ENCODE results near the gene MYADML2.

MYADML2 gene

GRCh38 chr17:81977211-81977808 lies 30.3 kb upstream of the MYADML2 start, which contains the start of gene ASPSCR1:
TSS of gene ASPSCR1 (plus strand) at chr17:81977629. CDS start at chr17:81977647, 18 bp downstream.
- FAIRE-seq, result no peak

GRCh38 chr17:81976332-81977210 lies 29.5 kb upstream of the MYADML2 start:
- no peak for FAIRE-seq

- no peak for FAIRE-seq
Observed at GRCh38 chr17:81973432-81973831, 26.4 kb upstream of the MYADML2 start.

- no peak for FAIRE-seq
Observed at GRCh38 chr17:81968850-81969812, 22.1 kb upstream of the MYADML2 start.

- FAIRE-seq, result no peak
Observed at GRCh38 chr17:81968396-81968745, 21.3 kb upstream of the MYADML2 start.

- no peak for FAIRE-seq
Observed at GRCh38 chr17:81967533-81968395, 20.7 kb upstream of the MYADML2 start.

- FAIRE-seq, result no peak
Observed at GRCh38 chr17:81967244-81967532, 20.2 kb upstream of the MYADML2 start.

GRCh38 chr17:81966343-81967243 lies 19.6 kb upstream of the MYADML2 start:
- FAIRE-seq, result no peak

GRCh38 chr17:81964081-81964849 lies 17.2 kb upstream of the MYADML2 start:
- no peak for FAIRE-seq

- no peak for FAIRE-seq
Observed at GRCh38 chr17:81962499-81963441, 15.7 kb upstream of the MYADML2 start.

GRCh38 chr17:81961521-81962498 lies 14.8 kb upstream of the MYADML2 start:
- FAIRE-seq, result no peak

- FAIRE-seq, result no peak
Observed at GRCh38 chr17:81961087-81961511, 14.1 kb upstream of the MYADML2 start, which contains the start of gene NOTUM. TSS of gene NOTUM (minus strand) at chr17:81961187. CDS start at chr17:81960909, 278 bp downstream.

GRCh38 chr17:81960130-81960958 lies 13.3 kb upstream of the MYADML2 start:
- FAIRE-seq, result no peak

GRCh38 chr17:81959362-81960129 lies 12.5 kb upstream of the MYADML2 start:
- FAIRE-seq, result no peak

GRCh38 chr17:81958633-81959342 lies 11.8 kb upstream of the MYADML2 start:
- FAIRE-seq, result no peak
